ENCODE measurements around the gene PPP1R9B.

The PPP1R9B gene

GRCh38 chr17:50161023-50161910 lies 10.8 kb upstream of the PPP1R9B start:
- in situ Hi-C loops (cut with HindIII; ENCODE audit: low sequenced_read_pairs): no loop called here

GRCh38 chr17:50157891-50158290 lies 7.4 kb upstream of the PPP1R9B start:
- in situ Hi-C loops (cut with HindIII; ENCODE audit: low sequenced_read_pairs): no loop called here

- in situ Hi-C loops (cut with HindIII; ENCODE audit: low sequenced_read_pairs): no loop called here
Measured at GRCh38 chr17:50155115-50155819, 4.8 kb upstream of the PPP1R9B start.

- in situ Hi-C loops (cut with HindIII; ENCODE audit: low sequenced_read_pairs): no loop called here
Measured at GRCh38 chr17:50154604-50155003, 4.1 kb upstream of the PPP1R9B start.

- in situ Hi-C loops (cut with HindIII; ENCODE audit: low sequenced_read_pairs): no loop called here
Measured at GRCh38 chr17:50153650-50154575, 3.4 kb upstream of the PPP1R9B start.

GRCh38 chr17:50152736-50153135 lies 2.3 kb upstream of the PPP1R9B start:
- in situ Hi-C loops (cut with HindIII; ENCODE audit: low sequenced_read_pairs): no loop called here

- in situ Hi-C loops (cut with HindIII; ENCODE audit: low sequenced_read_pairs): no loop called here
Measured at GRCh38 chr17:50151937-50152547, 1.6 kb upstream of the PPP1R9B start.

- in situ Hi-C loops (cut with HindIII; ENCODE audit: low sequenced_read_pairs): no loop called here
Measured at GRCh38 chr17:50151041-50151936, 812 bp upstream of the PPP1R9B start.

GRCh38 chr17:50149417-50150353 lies 792 bp downstream of the PPP1R9B start:
- in situ Hi-C loops (cut with HindIII; ENCODE audit: low sequenced_read_pairs): loop anchor here (5.0 kb wide), 1 partner anchor 68 kb away; no protein-coding TSS in a partner anchor

- in situ Hi-C loops (cut with HindIII; ENCODE audit: low sequenced_read_pairs): loop anchor here (5.0 kb wide), 1 partner anchor 68 kb away; no protein-coding TSS in a partner anchor
Measured at GRCh38 chr17:50149091-50149416, 1.4 kb downstream of the PPP1R9B start.

GRCh38 chr17:50148226-50149090 lies 2.0 kb downstream of the PPP1R9B start:
- in situ Hi-C loops (cut with HindIII; ENCODE audit: low sequenced_read_pairs): loop anchor here (5.0 kb wide), 1 partner anchor 69 kb away; no protein-coding TSS in a partner anchor

GRCh38 chr17:50147841-50148225 lies 2.6 kb downstream of the PPP1R9B start:
- in situ Hi-C loops (cut with HindIII; ENCODE audit: low sequenced_read_pairs): loop anchor here (5.0 kb wide), 1 partner anchor 69 kb away; no protein-coding TSS in a partner anchor

GRCh38 chr17:50146927-50147665 lies 3.4 kb downstream of the PPP1R9B start:
- in situ Hi-C loops (cut with HindIII; ENCODE audit: low sequenced_read_pairs): loop anchor here (5.0 kb wide), 1 partner anchor 70 kb away; no protein-coding TSS in a partner anchor

GRCh38 chr17:50146230-50146926 lies 4.1 kb downstream of the PPP1R9B start:
- in situ Hi-C loops (cut with HindIII; ENCODE audit: low sequenced_read_pairs): loop anchor here (5.0 kb wide), 1 partner anchor 71 kb away; no protein-coding TSS in a partner anchor

- in situ Hi-C loops (cut with HindIII; ENCODE audit: low sequenced_read_pairs): loop anchor here (5.0 kb wide), 1 partner anchor 72 kb away; no protein-coding TSS in a partner anchor
Measured at GRCh38 chr17:50145532-50146229, 4.8 kb downstream of the PPP1R9B start.

Data from endothelial cell of hepatic sinusoid (primary cell).